Left lung (tissue), 10 donors: ENCODE data around the gene ZNF205. TPM values are rescaled to one million over a fixed set of nuclear protein-coding genes. Genes with fewer than 3 reads are reported as not detected.
A peak's percentile ranks its signal among the peaks of the same experiment; 100 is the strongest.

Source experiments
- ATAC-seq: fragments of 200-7000 bp; cut with Tn5 transposase; one replicate; pipeline ENCODE4 v1.9.1; 2020; ENCODE audit warnings: moderate library complexity
- DNase-seq, 4 donors: peaks; one replicate each; pipeline ENCODE4 v3.0.0-alpha.2; 2013 to 2020
- H3K27ac ChIP-seq, 2 donors: fragments of 200-600 bp; sonication (generic) in 1 of 2; one replicate each; pipeline versions ENCODE4 v1.5.0 to v1.8.0; 2020 to 2021
- H3K27me3 ChIP-seq, 2 donors: fragments of 200-600 bp; sonication (generic) in 1 of 2; one replicate each; pipeline versions ENCODE4 v1.5.0 to v1.8.0; 2020 to 2021
- H3K36me3 ChIP-seq, 2 donors: fragments of 200-600 bp; sonication (generic) in 1 of 2; one replicate each; pipeline versions ENCODE4 v1.5.0 to v1.8.0; 2020 to 2021
- H3K4me1 ChIP-seq, 2 donors: fragments of 200-600 bp; one replicate each; pipeline ENCODE4 v1.8.0; 2021
- H3K4me3 ChIP-seq, 2 donors: fragments of 200-600 bp; sonication (generic) in 1 of 2; one replicate each; pipeline versions ENCODE4 v1.5.0 to v1.8.0; 2020 to 2021; ENCODE audit warnings: mild to moderate bottlenecking in 1 of 2
- H3K9me3 ChIP-seq, 2 donors: fragments of 200-600 bp; sonication (generic) in 1 of 2; one replicate each; pipeline versions ENCODE4 v1.5.0 to v1.8.0; 2020 to 2021
- intact Hi-C, 2 donors: fragments of 100-400 bp; cut with DNase I; formaldehyde crosslinking; loops; one replicate each; pipeline versions ENCODE4 v1.11.2 to v1.14.2; 2022
- polyA plus RNA-seq, 6 donors: library from polyadenylated mRNA; unstranded; fragments of 120-200 nt; gene quantifications; one replicate each; pipeline ENCODE4 v1.2.1, GENCODE V29; 2013; ENCODE audit not compliant: insufficient read length in 6 of 6
- total RNA-seq, 2 donors: library from RNA; stranded (reverse); fragmentation: NEBNext Ultra II Directional; extraction: Animal tissue kit (Norgen Biotek cat#: 25700); gene quantifications; one replicate each; pipeline ENCODE4 v1.2.1, GENCODE V29; 2021
- TF ChIP-seq, protein P1 (sequence below), 2 donors: fragments of 200-600 bp; sonication (generic) in 1 of 2; IDR thresholded peaks; one replicate each; pipeline versions ENCODE4 v1.5.0 to v1.8.0; 2021; ENCODE audit warnings: antibody characterized with exemption in 2 of 2
- donor health status: DM: no; HTN: yes; CAD: no.
- donor health status: DM: no; HTN: no; CAD: no.

ZNF205 gene
- total and polyA plus RNA-seq, 8 donors, result 9.7 to 17.6 (median 15.7) TPM

DNA sequence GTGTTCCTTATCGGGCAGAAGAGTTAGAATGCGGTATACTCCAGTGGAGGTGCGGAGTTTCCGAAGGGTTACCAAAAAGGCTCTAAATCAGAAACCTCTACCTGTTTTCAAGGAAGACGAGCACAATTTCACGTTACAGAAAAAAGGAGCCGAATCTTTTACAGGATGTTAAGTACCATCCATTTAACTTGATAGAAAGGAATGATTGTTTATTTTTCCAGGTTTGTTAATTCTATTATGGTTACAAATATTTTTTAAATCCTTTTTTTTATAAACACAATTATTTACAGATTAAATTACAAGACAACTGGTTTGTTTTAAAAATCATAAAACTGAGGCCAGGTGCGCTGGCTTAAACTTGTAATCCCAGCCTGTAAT lies 40.6 kb downstream of the ZNF205 start:
- peaks cover 0 to 51% of the 10 kb centered on the region in 2 donors for H3K27me3 ChIP-seq
- TF ChIP-seq, protein P1, sequence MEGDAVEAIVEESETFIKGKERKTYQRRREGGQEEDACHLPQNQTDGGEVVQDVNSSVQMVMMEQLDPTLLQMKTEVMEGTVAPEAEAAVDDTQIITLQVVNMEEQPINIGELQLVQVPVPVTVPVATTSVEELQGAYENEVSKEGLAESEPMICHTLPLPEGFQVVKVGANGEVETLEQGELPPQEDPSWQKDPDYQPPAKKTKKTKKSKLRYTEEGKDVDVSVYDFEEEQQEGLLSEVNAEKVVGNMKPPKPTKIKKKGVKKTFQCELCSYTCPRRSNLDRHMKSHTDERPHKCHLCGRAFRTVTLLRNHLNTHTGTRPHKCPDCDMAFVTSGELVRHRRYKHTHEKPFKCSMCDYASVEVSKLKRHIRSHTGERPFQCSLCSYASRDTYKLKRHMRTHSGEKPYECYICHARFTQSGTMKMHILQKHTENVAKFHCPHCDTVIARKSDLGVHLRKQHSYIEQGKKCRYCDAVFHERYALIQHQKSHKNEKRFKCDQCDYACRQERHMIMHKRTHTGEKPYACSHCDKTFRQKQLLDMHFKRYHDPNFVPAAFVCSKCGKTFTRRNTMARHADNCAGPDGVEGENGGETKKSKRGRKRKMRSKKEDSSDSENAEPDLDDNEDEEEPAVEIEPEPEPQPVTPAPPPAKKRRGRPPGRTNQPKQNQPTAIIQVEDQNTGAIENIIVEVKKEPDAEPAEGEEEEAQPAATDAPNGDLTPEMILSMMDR (IDR thresholded peaks at IDR 0.05), result no peak
- H3K36me3 ChIP-seq, result no peaks in the 10 kb centered on the region
- DNase-seq (no peak), ATAC-seq (no peak)
- H3K27ac ChIP-seq, result peak overlapping the region in 1 of 2 donors; percentile 50
- H3K9me3 ChIP-seq, result no peaks in the 10 kb centered on the region
- intact Hi-C loops, result no loop called here
- no peak overlapping the region for H3K4me3 ChIP-seq
- H3K4me1 ChIP-seq, result peaks cover 3 to 42% of the 10 kb centered on the region in 2 donors

DNA sequence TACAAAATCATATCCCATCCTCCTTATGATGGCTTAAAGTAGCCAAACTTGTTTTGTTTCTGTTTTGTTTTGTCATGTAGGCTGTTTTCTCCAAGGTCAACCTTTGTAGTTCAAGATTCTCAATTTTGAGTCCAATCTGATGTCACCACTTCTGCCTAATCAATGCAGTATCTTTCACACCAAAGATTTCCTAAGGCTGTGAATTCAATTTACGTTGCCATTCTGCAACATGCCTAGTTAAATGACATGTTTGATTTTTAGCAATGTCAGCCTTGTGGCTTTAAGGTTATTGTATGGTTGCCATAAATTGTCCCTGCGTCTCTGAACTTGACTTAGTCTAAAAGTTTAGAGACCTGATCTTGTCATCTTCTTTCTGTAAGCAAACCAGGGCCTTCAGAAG lies 42.8 kb downstream of the ZNF205 start:
- Histone ChIP-seq H3K4me3 (no peak overlapping the region), H3K27me3 (peaks cover 0 to 63% of the 10 kb centered on the region in 2 donors), H3K27ac (no peak overlapping the region), H3K36me3 (no peaks in the 10 kb centered on the region), H3K4me1 (peaks cover 3 to 42% of the 10 kb centered on the region in 2 donors), H3K9me3 (no peaks in the 10 kb centered on the region)
- DNase-seq (no peak), ATAC-seq (no peak)
- TF ChIP-seq, protein P1 (IDR thresholded peaks at IDR 0.05), result no peak
- intact Hi-C loops, result no loop called here

DNA sequence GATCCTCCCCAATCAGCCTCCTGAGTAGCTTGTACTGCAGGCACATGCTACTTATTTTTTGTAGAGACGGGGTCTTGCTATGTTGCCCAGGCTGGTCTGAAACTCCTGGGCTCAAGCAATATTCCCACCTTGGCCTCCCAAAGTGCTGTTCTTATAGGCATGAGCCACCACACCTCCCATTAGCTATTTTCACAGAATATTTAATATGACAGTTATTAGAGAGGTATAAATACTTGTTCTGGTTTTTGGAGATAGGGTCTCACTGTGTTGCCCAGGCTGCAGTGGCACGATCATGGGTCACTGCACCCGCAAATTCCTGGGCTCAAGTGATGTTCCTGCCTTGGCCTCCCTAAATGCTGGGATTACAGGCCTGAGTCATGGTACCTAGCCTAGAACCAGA lies 43.6 kb downstream of the ZNF205 start:
- DNase-seq (no peak), ATAC-seq (no peak)
- TF ChIP-seq, protein P1 (IDR thresholded peaks at IDR 0.05), result no peak
- intact Hi-C loops, result no loop called here
- Histone ChIP-seq H3K9me3 (no peaks in the 10 kb centered on the region), H3K36me3 (no peaks in the 10 kb centered on the region), H3K4me1 (peaks cover 3 to 34% of the 10 kb centered on the region in 2 donors), H3K27me3 (peaks cover 0 to 65% of the 10 kb centered on the region in 2 donors), H3K4me3 (no peak overlapping the region), H3K27ac (no peak overlapping the region)

DNA sequence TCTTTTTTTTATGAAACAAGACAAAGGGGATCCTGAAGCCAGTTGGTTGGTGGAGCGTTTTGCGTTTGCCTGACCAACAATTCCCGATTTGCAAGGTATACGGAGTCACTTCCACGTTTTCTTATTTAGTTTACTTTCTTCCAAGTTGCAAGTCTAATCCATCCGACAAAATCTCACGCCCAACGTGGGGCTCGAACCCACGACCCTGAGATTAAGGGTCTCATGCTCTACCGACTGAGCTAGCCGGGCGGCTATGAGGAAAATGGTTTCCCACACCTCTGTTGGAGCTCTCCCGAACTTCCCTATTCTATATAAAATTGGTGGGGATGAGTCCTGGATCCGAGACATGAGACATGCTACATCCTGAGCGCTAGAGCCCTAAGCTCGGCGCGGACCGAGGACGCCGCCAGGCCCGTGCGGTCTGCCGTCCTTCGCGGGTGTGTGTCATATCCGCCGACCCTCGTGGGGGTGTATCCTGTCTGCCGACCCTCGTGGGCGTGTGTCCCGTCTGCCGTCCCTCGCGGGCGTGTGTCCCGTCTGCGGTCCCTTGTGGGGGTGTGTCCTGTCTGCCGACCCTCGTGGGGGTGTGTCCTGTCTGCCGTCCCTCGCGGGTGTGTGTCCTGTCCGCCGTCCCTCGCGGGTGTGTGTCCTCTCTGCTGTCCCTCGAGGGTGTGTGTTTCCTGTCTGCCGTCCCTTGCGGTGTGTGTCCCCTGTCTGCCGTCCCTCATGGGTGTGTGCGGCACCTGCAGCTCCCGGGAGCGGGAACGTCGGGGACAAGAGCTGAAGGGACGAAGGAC lies 45.0 kb downstream of the ZNF205 start:
- intact Hi-C loops, result no loop called here
- Histone ChIP-seq H3K4me1 (peaks cover 2 to 19% of the 10 kb centered on the region in 2 donors), H3K27me3 (peaks cover 0 to 63% of the 10 kb centered on the region in 2 donors), H3K27ac (peak overlapping the region; percentile 83 to 89), H3K4me3 (peak overlapping the region; percentile 57 to 80), H3K36me3 (no peaks in the 10 kb centered on the region), H3K9me3 (no peaks in the 10 kb centered on the region)
- TF ChIP-seq, protein P1 (IDR thresholded peaks at IDR 0.05), result no peak
- DNase-seq (peak; percentile 65 to 84 (median 68)), ATAC-seq (peak; percentile 24)

DNA sequence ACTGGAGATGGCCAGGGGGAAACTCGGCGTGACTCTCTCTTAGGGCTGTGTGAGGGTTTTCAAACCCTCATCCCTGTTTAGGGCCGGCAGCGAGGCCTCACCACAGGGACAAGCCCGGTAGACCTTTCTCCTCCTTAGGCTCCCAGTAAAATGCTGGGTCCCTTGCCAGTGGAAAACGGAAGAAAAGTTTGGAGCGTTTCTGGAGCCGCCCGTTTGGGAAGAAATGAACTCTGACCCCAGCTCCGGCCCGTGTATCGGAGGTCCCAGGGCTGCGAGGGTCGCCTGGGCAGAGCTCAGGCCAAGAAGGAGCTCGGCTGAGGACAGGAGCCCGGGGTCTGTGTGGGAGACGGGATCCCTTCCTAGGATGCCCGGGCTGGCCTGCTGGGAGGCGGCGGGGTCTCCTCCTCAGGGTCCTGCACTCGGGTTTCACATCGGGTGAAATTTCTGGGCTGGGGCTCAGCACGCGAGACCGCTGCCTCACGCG lies 45.7 kb downstream of the ZNF205 start:
- H3K36me3 ChIP-seq, result no peaks in the 10 kb centered on the region
- H3K27ac ChIP-seq, result peak overlapping the region; percentile 83 to 89
- H3K4me1 ChIP-seq, result peaks cover 0 to 17% of the 10 kb centered on the region in 2 donors
- no peaks in the 10 kb centered on the region for H3K9me3 ChIP-seq
- H3K4me3 ChIP-seq, result peak overlapping the region; percentile 57 to 80
- TF ChIP-seq, protein P1 (IDR thresholded peaks at IDR 0.05), result no peak
- DNase-seq, result peak in 1 of 4 donors; percentile 49
- intact Hi-C loops, result no loop called here
- ATAC-seq, result peak; percentile 31
- peaks cover 0 to 57% of the 10 kb centered on the region in 2 donors for H3K27me3 ChIP-seq
